Stomach smooth muscle (tissue), 2 donors: ENCODE results near the gene SLC26A3.

Source experiments
- H3K27ac ChIP-seq: one replicate; pipeline ENCODE4 v1.7.0; 2013; ENCODE audit warnings: mild to moderate bottlenecking, low read length, inconsistent platforms
- H3K27me3 ChIP-seq, 2 donors: one replicate each; pipeline ENCODE4 v1.7.0; 2013; ENCODE audit warnings: low read length in 2 of 2; ENCODE audit not compliant: insufficient read depth in 2 of 2, control insufficient read depth in 1 of 2
- H3K36me3 ChIP-seq, 2 donors: one replicate each; pipeline ENCODE4 v1.7.0; 2013; ENCODE audit warnings: low read length in 2 of 2; ENCODE audit not compliant: control insufficient read depth in 2 of 2, insufficient read depth in 2 of 2
- H3K4me1 ChIP-seq: one replicate; pipeline ENCODE4 v1.7.0; 2013; ENCODE audit warnings: low read length; ENCODE audit not compliant: control insufficient read depth, insufficient read depth
- H3K4me3 ChIP-seq, 2 donors: one replicate each; pipeline ENCODE4 v1.7.0; 2013; ENCODE audit warnings: low read length in 2 of 2
- H3K9ac ChIP-seq, 2 donors: one replicate each; pipeline ENCODE4 v1.7.0; 2013; ENCODE audit warnings: low read length in 2 of 2, mild to moderate bottlenecking in 1 of 2
- H3K9me3 ChIP-seq, 2 donors: one replicate each; pipeline ENCODE4 v1.7.0; 2013; ENCODE audit warnings: low read length in 2 of 2; ENCODE audit not compliant: control insufficient read depth in 2 of 2
- donor health status: healthy.
- donor health status: Pancreatic carcinoma.

Gene SLC26A3

GRCh38 chr7:107816011-107816566, 13.1 kb upstream of the SLC26A3 start:
- Histone ChIP-seq H3K36me3 (no peaks in the 10 kb centered on the region), H3K9ac (no peak overlapping the region), H3K9me3 (no peaks in the 10 kb centered on the region), H3K27me3 (no peaks in the 10 kb centered on the region), H3K4me1 (no peaks in the 10 kb centered on the region), H3K27ac (no peak overlapping the region), H3K4me3 (no peak overlapping the region)

DNA sequence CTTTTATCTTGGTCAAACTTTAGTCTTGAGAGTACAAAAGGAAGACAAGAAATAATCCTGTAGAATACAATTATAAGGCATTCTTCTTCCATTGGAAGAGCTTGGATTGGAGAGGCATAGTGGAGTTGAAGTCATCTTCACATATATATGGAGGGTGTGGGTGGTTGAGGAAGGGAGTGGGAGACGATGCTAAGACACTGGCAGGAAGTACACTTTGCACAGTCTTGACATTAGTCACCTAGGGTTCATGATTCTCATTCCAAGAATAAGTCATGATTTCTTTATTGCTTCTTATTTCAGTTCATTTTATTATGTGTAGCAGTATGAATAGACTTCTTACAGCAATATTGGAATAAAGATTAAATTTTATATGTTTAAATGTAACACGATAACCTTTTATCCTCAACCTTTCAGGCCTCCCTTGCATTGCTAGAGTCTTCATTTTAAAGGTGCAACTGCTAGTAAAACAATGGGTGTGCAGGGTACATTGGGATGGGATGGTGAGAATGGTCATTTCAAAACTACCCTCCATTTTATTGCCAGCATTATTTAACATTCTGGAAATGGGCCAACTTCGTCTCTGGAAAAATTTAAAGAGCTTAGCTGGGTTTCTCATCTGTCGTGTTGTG, 12.3 kb upstream of the SLC26A3 start:
- no peak overlapping the region for H3K4me3 ChIP-seq
- no peaks in the 10 kb centered on the region for H3K27me3 ChIP-seq
- no peaks in the 10 kb centered on the region for H3K9me3 ChIP-seq
- H3K36me3 ChIP-seq: no peaks in the 10 kb centered on the region
- H3K9ac ChIP-seq: no peak overlapping the region
- no peaks in the 10 kb centered on the region for H3K4me1 ChIP-seq
- no peak overlapping the region for H3K27ac ChIP-seq

- Histone ChIP-seq H3K9ac (no peak overlapping the region), H3K4me3 (no peak overlapping the region), H3K36me3 (no peaks in the 10 kb centered on the region), H3K9me3 (no peaks in the 10 kb centered on the region), H3K27me3 (no peaks in the 10 kb centered on the region), H3K27ac (peak overlapping the region; percentile 18), H3K4me1 (no peaks in the 10 kb centered on the region)
These were observed 10.5 kb upstream of the SLC26A3 start for GRCh38 chr7:107813524-107813923.

DNA sequence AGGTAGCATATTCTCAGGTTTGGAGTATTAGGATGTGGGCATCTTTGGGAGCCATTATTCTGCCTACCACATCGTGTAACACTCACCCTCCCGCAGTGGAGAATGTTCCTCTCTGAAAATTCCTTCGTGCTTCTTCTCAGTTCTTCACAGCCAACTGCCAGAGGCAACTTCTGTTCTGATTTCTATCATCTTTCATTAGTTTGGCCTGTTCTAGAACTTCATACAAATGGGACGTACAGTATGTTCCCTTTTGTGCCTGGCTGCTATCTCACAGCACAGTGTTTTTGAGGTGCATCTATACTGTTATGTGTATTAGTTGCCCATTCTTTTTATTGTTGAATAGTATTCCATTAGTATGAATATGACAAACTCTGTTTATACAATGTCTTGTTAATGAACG, 8.9 kb upstream of the SLC26A3 start:
- Histone ChIP-seq H3K4me1 (no peaks in the 10 kb centered on the region), H3K36me3 (no peaks in the 10 kb centered on the region), H3K4me3 (no peak overlapping the region), H3K27me3 (no peaks in the 10 kb centered on the region), H3K9ac (no peak overlapping the region), H3K27ac (peak overlapping the region; percentile 56), H3K9me3 (no peaks in the 10 kb centered on the region)

DNA sequence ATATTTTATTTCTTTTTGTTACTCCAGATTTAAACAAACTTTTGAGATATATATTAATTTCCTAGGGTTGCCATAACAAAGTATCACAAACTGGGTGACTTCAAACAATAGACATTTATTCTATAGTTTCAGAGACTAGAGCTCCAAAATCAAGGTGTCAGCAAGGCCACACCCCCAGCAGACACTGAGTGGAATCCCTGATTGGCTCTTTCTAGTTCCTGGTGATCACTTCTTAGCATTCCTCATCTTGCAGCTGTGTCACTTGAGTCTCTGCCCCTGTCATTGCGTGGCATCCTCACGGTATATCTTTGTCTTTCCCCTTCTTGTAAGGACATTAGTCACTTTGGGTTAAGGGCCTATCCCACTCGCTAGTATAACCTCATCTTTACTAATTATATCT, 7.6 kb upstream of the SLC26A3 start:
- H3K9ac ChIP-seq: no peak overlapping the region
- no peak overlapping the region for H3K4me3 ChIP-seq
- H3K27ac ChIP-seq: no peak overlapping the region
- no peaks in the 10 kb centered on the region for H3K27me3 ChIP-seq
- no peaks in the 10 kb centered on the region for H3K9me3 ChIP-seq
- no peaks in the 10 kb centered on the region for H3K36me3 ChIP-seq
- no peaks in the 10 kb centered on the region for H3K4me1 ChIP-seq

DNA sequence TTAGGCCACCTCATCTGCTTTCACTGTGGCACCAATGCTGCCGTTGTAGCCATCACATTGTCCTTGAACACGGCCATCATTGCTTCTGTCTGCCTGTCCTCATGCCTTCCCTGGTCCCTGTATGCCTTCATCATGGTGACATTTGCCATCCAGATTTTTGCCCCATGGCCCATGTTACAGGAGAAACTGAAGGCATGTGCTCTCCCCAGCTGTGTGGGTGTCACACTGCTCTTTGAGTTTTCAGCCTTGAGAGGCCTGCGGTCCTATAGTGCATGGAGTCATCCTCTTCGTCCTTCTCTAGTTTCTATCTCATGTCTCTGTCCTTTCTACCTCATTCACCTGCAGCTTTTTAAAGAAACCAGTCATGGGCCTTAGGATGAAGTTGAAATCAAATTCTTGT, 6.2 kb upstream of the SLC26A3 start:
- H3K36me3 ChIP-seq: no peaks in the 10 kb centered on the region
- no peaks in the 10 kb centered on the region for H3K4me1 ChIP-seq
- no peaks in the 10 kb centered on the region for H3K27me3 ChIP-seq
- H3K4me3 ChIP-seq: no peak overlapping the region
- H3K9ac ChIP-seq: no peak overlapping the region
- no peaks in the 10 kb centered on the region for H3K9me3 ChIP-seq
- no peak overlapping the region for H3K27ac ChIP-seq

DNA sequence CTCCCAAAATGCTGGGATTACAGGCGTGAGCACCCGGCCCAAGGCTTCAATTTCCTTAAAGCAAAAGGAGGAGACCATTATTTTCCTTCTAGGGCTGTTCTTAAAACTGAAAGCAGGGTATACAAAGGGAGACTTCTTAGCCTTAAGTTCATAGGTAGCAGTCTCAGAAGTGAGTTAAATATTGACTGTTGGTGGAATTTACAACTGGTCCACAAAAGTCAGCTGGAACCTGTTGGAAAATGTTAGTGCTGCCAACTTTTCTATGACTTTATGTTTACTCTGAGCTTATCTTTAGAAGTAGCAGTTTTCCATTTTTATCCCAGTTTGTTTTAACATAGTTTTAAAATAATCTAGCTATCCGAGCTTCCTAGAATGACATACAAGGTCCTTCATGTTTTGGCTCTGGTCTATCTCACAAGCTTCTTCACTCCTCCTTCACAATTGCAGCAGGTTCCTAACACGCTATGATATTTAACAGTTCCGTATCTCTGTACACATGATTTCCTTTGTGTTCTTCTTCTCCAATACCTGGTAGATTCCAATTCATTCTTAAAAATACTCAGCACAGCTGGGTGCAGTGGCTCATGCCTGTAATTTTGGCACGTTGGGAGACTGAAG, 3.3 kb downstream of the SLC26A3 start:
- Histone ChIP-seq H3K9ac (no peak overlapping the region), H3K4me1 (peaks cover 8% of the 10 kb centered on the region), H3K27ac (peak overlapping the region; percentile 31), H3K4me3 (no peak overlapping the region), H3K27me3 (no peaks in the 10 kb centered on the region), H3K36me3 (no peaks in the 10 kb centered on the region), H3K9me3 (no peaks in the 10 kb centered on the region)

DNA sequence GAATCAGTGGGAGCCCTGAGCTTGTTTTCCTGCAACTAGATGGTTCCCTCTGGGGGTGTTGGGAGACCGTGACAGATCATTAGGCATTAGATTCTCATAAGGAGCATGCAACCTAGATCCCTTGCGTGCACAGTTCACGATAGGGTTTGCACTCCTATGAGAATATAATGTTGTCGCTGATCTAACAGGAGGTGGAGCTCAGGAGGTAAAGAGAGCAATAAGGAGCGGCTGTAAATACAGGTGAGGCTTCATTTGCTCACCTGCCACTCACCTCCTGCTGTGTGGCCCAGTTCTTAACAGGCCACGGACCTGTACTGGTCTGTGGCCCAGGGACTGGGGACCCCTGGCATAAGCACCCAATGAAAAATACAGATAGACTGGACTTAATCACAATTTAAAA, 10.7 kb downstream of the SLC26A3 start:
- H3K9me3 ChIP-seq: no peaks in the 10 kb centered on the region
- H3K4me1 ChIP-seq: no peaks in the 10 kb centered on the region
- H3K9ac ChIP-seq: no peak overlapping the region
- no peaks in the 10 kb centered on the region for H3K27me3 ChIP-seq
- no peak overlapping the region for H3K27ac ChIP-seq
- H3K36me3 ChIP-seq: no peaks in the 10 kb centered on the region
- H3K4me3 ChIP-seq: no peak overlapping the region

DNA sequence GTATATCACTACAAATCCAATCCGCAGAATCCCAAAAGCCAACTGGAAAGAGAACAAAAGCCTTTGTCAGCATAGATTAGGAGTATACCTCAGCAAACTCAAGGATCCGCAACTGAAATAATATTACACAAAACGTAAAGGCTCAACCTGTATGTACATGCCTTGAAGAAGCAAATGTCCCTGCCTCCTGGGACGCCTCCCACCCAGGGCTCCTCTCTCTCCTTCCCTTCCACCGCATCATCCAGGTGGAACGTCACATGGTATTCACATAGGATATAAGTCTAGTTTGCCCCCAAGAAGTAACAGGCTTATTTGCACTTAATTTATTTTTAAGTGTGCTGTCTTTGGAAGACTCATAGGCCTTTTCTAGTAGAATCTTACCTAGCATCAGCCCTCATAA, 13.4 kb downstream of the SLC26A3 start:
- H3K27ac ChIP-seq: no peak overlapping the region
- H3K36me3 ChIP-seq: no peaks in the 10 kb centered on the region
- H3K9ac ChIP-seq: no peak overlapping the region
- H3K9me3 ChIP-seq: no peaks in the 10 kb centered on the region
- H3K27me3 ChIP-seq: no peaks in the 10 kb centered on the region
- H3K4me1 ChIP-seq: peaks cover 4% of the 10 kb centered on the region
- H3K4me3 ChIP-seq: no peak overlapping the region

- no peaks in the 10 kb centered on the region for H3K27me3 ChIP-seq
- no peak overlapping the region for H3K4me3 ChIP-seq
- no peaks in the 10 kb centered on the region for H3K36me3 ChIP-seq
- no peak overlapping the region for H3K27ac ChIP-seq
- no peaks in the 10 kb centered on the region for H3K9me3 ChIP-seq
- peaks cover 4% of the 10 kb centered on the region for H3K4me1 ChIP-seq
- no peak overlapping the region for H3K9ac ChIP-seq
These were observed 14.4 kb downstream of the SLC26A3 start for GRCh38 chr7:107788662-107789061.

DNA sequence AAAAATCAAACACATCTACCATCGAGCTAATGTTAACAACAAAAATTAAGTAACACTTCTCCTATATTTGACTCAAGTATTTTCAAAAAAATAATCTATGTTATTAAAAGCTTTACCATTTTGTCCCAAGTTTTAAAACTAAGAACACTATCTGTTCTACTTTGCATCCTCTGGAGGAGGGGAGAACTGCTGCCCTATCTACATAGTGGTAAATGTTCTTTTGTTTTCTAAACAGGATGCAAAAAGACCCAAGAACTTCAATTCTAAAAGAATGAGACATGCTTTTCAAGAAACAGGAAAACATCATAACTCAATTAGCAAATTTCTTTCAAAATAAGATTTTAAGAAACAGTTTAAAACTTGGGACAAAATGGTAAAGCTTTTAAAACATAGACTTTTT, 14.8 kb downstream of the SLC26A3 start:
- Histone ChIP-seq H3K9me3 (no peaks in the 10 kb centered on the region), H3K36me3 (no peaks in the 10 kb centered on the region), H3K9ac (no peak overlapping the region), H3K4me1 (peaks cover 4% of the 10 kb centered on the region), H3K27me3 (no peaks in the 10 kb centered on the region), H3K27ac (peak overlapping the region; percentile 82), H3K4me3 (no peak overlapping the region)
